H1 (cell line): ENCODE data around the gene CASQ1. TPM values are rescaled to one million over a fixed set of nuclear protein-coding genes. Genes with fewer than 3 reads are reported as not detected.

Experiments used
- CTCF ChIA-PET: fragments of 300-600 bp; sonication (Branson Sonifier 250); formaldehyde crosslinking; loops from one replicate; lab custom pipeline; 2021; ENCODE audit not compliant: partially characterized antibody; lab: Charles Lee
- POLR2A ChIA-PET: fragments of 300-600 bp; sonication (Branson Sonifier 250); formaldehyde crosslinking; loops from one replicate; lab custom pipeline; 2021; ENCODE audit warnings: inconsistent platforms; ENCODE audit not compliant: partially characterized antibody; lab: Charles Lee
- DNase-seq, 2 experiments: peaks; one replicate each; pipeline versions ENCODE4 v3.0.0 to v3.0.0-alpha.2; 2010 to 2022; ENCODE audit warnings: low spot score in 2 of 2, low read depth in 1 of 2, mixed read lengths in 1 of 2
- FAIRE-seq: peaks from 2 replicates; lab custom pipeline; 2011; peaks lifted over from hg19 to GRCh38; lab: Jason Lieb, UNC
- H2AFZ ChIP-seq: 2 replicates; pipeline ENCODE4 v1.8.1; 2012; ENCODE audit warnings: low read length, inconsistent platforms
- H2AK5ac ChIP-seq: 2 replicates; pipeline ENCODE4 v1.6.1; 2013; ENCODE audit warnings: low read depth, low read length
- H2BK120ac ChIP-seq: replicated peaks from 2 replicates; pipeline ENCODE3; 2013; ENCODE audit warnings: low read depth, low read length, inconsistent platforms
- H2BK12ac ChIP-seq: 2 replicates; pipeline ENCODE4 v1.6.1; 2013; ENCODE audit warnings: low read depth, low read length
- H2BK15ac ChIP-seq: 2 replicates; pipeline ENCODE4 v1.6.1; 2013; ENCODE audit warnings: low read length
- H2BK20ac ChIP-seq: 2 replicates; pipeline ENCODE4 v1.6.1; 2013; ENCODE audit warnings: low read length
- H2BK5ac ChIP-seq: 2 replicates; pipeline ENCODE4 v1.6.1; 2013; ENCODE audit warnings: low read depth, low read length
- H3K14ac ChIP-seq: 2 replicates; pipeline ENCODE4 v1.6.1; 2013; ENCODE audit warnings: inconsistent platforms; ENCODE audit not compliant: insufficient read length
- H3K18ac ChIP-seq: 2 replicates; pipeline ENCODE4 v1.6.1; 2013; ENCODE audit warnings: low read length; ENCODE audit errors: extremely low read depth
- H3K23ac ChIP-seq: 2 replicates; pipeline ENCODE4 v1.6.1; 2013; ENCODE audit warnings: inconsistent platforms; ENCODE audit not compliant: insufficient read length
- H3K23me2 ChIP-seq: 2 replicates; pipeline ENCODE4 v1.6.1; 2013; ENCODE audit warnings: low read depth, low read length
- H3K27ac ChIP-seq: 2 replicates; pipeline ENCODE4 v1.6.1; 2011; ENCODE audit warnings: low read depth, low read length, inconsistent platforms
- H3K27me3 ChIP-seq, 4 experiments: replicated peaks in 1 of 4; 1 replicate in 1 of 4; 2 replicates in 3 of 4; pipeline versions ENCODE4 v1.6.1 to v1.8.1; 2011 to 2013; ENCODE audit warnings: low read length in 3 of 4, mild to moderate bottlenecking in 3 of 4, inconsistent platforms in 2 of 4, mixed read lengths in 2 of 4, moderate library complexity in 1 of 4; ENCODE audit not compliant: control insufficient read depth in 3 of 4, insufficient read depth in 3 of 4; ENCODE audit errors: extremely low read depth in 1 of 4
- H3K36me3 ChIP-seq, 4 experiments: 2 replicates each; pipeline versions ENCODE4 v1.6.1 to v1.8.1; 2011 to 2013; ENCODE audit warnings: mild to moderate bottlenecking in 4 of 4, low read length in 3 of 4, moderate library complexity in 2 of 4, control low read depth in 1 of 4, inconsistent platforms in 1 of 4; ENCODE audit not compliant: insufficient read depth in 4 of 4, control insufficient read depth in 2 of 4
- H3K4ac ChIP-seq: replicated peaks from 2 replicates; pipeline ENCODE3; 2013; ENCODE audit warnings: low read length, low read depth, mixed read lengths, inconsistent platforms; ENCODE audit not compliant: insufficient read length
- H3K4me1 ChIP-seq, 4 experiments: replicated peaks in 1 of 4; 1 replicate in 1 of 4; 2 replicates in 3 of 4; pipeline versions ENCODE4 v1.6.1 to v1.8.1; 2011 to 2013; ENCODE audit warnings: low read length in 3 of 4, inconsistent platforms in 2 of 4, mixed read lengths in 1 of 4; ENCODE audit not compliant: insufficient read depth in 4 of 4, control insufficient read depth in 3 of 4
- H3K4me2 ChIP-seq, 2 experiments: 2 replicates each; pipeline versions ENCODE4 v1.6.1 to v1.8.1; 2011 to 2013; ENCODE audit warnings: low read depth in 2 of 2, low read length in 2 of 2, control low read depth in 1 of 2, inconsistent platforms in 1 of 2, mild to moderate bottlenecking in 1 of 2; ENCODE audit not compliant: insufficient read depth in 1 of 2
- H3K4me3 ChIP-seq, 4 experiments: fragments of 200-600, 300-600 bp in 1 of 4; sonication (generic), shearing (Covaris generic), sonication (Bioruptor Twin) in 1 of 4; 2 replicates each; pipeline versions ENCODE4 v1.5.1 to v1.8.1; 2011 to 2016; ENCODE audit warnings: low read length in 4 of 4, low read depth in 3 of 4, control low read depth in 2 of 4, inconsistent platforms in 2 of 4, mild to moderate bottlenecking in 2 of 4, mixed read lengths in 1 of 4, moderate library complexity in 1 of 4; ENCODE audit not compliant: insufficient read depth in 2 of 4; ENCODE audit errors: extremely low read depth in 1 of 4
- H3K56ac ChIP-seq: replicated peaks from 2 replicates; pipeline ENCODE3; 2013; ENCODE audit warnings: low read depth, mild to moderate bottlenecking, mixed read lengths, low read length, inconsistent platforms; ENCODE audit not compliant: insufficient read length
- H3K79me1 ChIP-seq: 2 replicates; pipeline ENCODE4 v1.6.1; 2013; ENCODE audit warnings: low read depth, low read length, control low read depth
- H3K79me2 ChIP-seq, 2 experiments: 2 replicates each; pipeline versions ENCODE4 v1.6.1 to v1.8.1; 2012 to 2013; ENCODE audit warnings: low read length in 2 of 2, mild to moderate bottlenecking in 2 of 2, inconsistent platforms in 1 of 2; ENCODE audit not compliant: insufficient read depth in 2 of 2, control insufficient read depth in 1 of 2
- H3K9ac ChIP-seq, 4 experiments: replicated peaks in 1 of 4; 1 replicate in 1 of 4; 2 replicates in 3 of 4; pipeline versions ENCODE4 v1.6.1 to v1.8.1; 2011 to 2013; ENCODE audit warnings: low read depth in 3 of 4, low read length in 3 of 4, control low read depth in 2 of 4, mild to moderate bottlenecking in 2 of 4, moderate library complexity in 2 of 4, inconsistent platforms in 1 of 4; ENCODE audit errors: extremely low read depth in 1 of 4
- H3K9me3 ChIP-seq, 2 experiments: 2 replicates each; pipeline versions ENCODE4 v1.6.1 to v1.8.1; 2012 to 2013; ENCODE audit warnings: mild to moderate bottlenecking in 2 of 2, moderate library complexity in 2 of 2, control low read depth in 1 of 2, inconsistent platforms in 1 of 2, low read depth in 1 of 2, low read length in 1 of 2, mixed read lengths in 1 of 2; ENCODE audit not compliant: insufficient read depth in 2 of 2
- H4K20me1 ChIP-seq, 2 experiments: replicated peaks in 1 of 2; 2 replicates each; pipeline versions ENCODE3 to v1.8.1; 2011 to 2013; ENCODE audit warnings: inconsistent platforms in 2 of 2, low read length in 2 of 2, mild to moderate bottlenecking in 1 of 2; ENCODE audit not compliant: insufficient read depth in 2 of 2, control insufficient read depth in 1 of 2
- H4K5ac ChIP-seq: 2 replicates; pipeline ENCODE4 v1.6.1; 2013; ENCODE audit warnings: low read length, low read depth, mixed read lengths, inconsistent platforms; ENCODE audit not compliant: insufficient read length
- H4K8ac ChIP-seq: 2 replicates; pipeline ENCODE4 v1.8.0; 2013; ENCODE audit warnings: mild to moderate bottlenecking, moderate library complexity, low read length, inconsistent platforms; ENCODE audit not compliant: insufficient read depth; ENCODE audit errors: extremely low read depth
- H4K91ac ChIP-seq: replicated peaks from 2 replicates; pipeline ENCODE3; 2013; ENCODE audit warnings: low read length, mixed read lengths, inconsistent platforms; ENCODE audit not compliant: insufficient read length
- BACH1 ChIP-seq: IDR thresholded peaks from 2 replicates; pipeline ENCODE4 v1.6.1; 2012; ENCODE audit warnings: low read length, improper control_type of control experiment
- CHD1 ChIP-seq: IDR thresholded peaks from 2 replicates; pipeline ENCODE4 v1.6.1; 2012; ENCODE audit warnings: low read depth, low read length, improper control_type of control experiment
- CHD2 ChIP-seq: IDR thresholded peaks from 2 replicates; pipeline ENCODE4 v1.6.1; 2012; ENCODE audit warnings: low read length, improper control_type of control experiment
- E2F6 ChIP-seq: IDR thresholded peaks from 2 replicates; pipeline ENCODE4 v1.6.1; 2012; ENCODE audit warnings: inconsistent platforms
- KDM1A ChIP-seq: fragments of 200-600, 300-600 bp; sonication (generic); IDR thresholded peaks from 2 replicates; pipeline ENCODE4 v1.7.1; 2016; ENCODE audit warnings: mild to moderate bottlenecking, low read length, borderline replicate concordance
- MAFK ChIP-seq: IDR thresholded peaks from 2 replicates; pipeline ENCODE4 v1.6.1; 2012; ENCODE audit warnings: low read depth, mild to moderate bottlenecking, improper control_type of control experiment, low read length
- NANOG ChIP-seq: IDR thresholded peaks from 2 replicates; pipeline ENCODE4 v1.6.1; 2011; ENCODE audit warnings: low read length, low read depth, mild to moderate bottlenecking, inconsistent platforms; ENCODE audit not compliant: insufficient read depth, poor library complexity, severe bottlenecking
- RNF2 ChIP-seq: fragments of 200-900, 300-1000 bp; sonication (generic); IDR thresholded peaks from 2 replicates; pipeline ENCODE4 v1.7.1; 2016; ENCODE audit warnings: borderline replicate concordance, low read depth, mild to moderate bottlenecking, antibody characterized with exemption, low read length; ENCODE audit not compliant: poor library complexity, severe bottlenecking; ENCODE audit errors: missing control alignments
- SP1 ChIP-seq: IDR thresholded peaks from 2 replicates; pipeline ENCODE4 v1.6.1; 2011; ENCODE audit warnings: low read depth, low read length
- SP2 ChIP-seq: IDR thresholded peaks from 2 replicates; pipeline ENCODE4 v1.6.1; 2012; ENCODE audit warnings: mild to moderate bottlenecking, low read length, inconsistent platforms
- SUZ12 ChIP-seq: fragments of 200-600 bp; sonication (generic); IDR thresholded peaks from 2 replicates; pipeline ENCODE4 v1.6.1; 2012; ENCODE audit warnings: mild to moderate bottlenecking, inconsistent platforms, low read length, moderate library complexity, mixed read lengths
- TAF1 ChIP-seq: IDR thresholded peaks from 2 replicates; pipeline ENCODE4 v1.6.1; 2011; ENCODE audit warnings: mild to moderate bottlenecking, low read depth, low read length
- WGBS, 2 experiments: shearing (Covaris generic) in 1 of 2; methylation state at CpG; one replicate each; pipeline versions ENCODE4 v1.1.6 to v1.1.7; 2013 to 2015; ENCODE audit warnings: low lambda C conversion rate in 2 of 2, mixed read lengths in 2 of 2, inconsistent platforms in 1 of 2, low coverage in 1 of 2, missing lambda C conversion rate in 1 of 2; ENCODE audit not compliant: insufficient replicate concordance in 2 of 2, insufficient coverage in 1 of 2, insufficient read length in 1 of 2; ENCODE audit errors: extremely low coverage in 1 of 2, missing lambda C conversion rate in 1 of 2; 5-methylcytosine and 5-hydroxymethylcytosine counted together
- polyA plus RNA-seq, 7 experiments: library from polyadenylated mRNA; depleted of rRNA in 3 of 7; stranded (reverse) in 5 of 7; unstranded in 2 of 7; fragments of >200 nt in 5 of 7; fragments of 200-250 nt in 2 of 7; gene quantifications; 1 replicate in 5 of 7; 2 replicates in 1 of 7; 4 replicates in 1 of 7; pipeline versions ENCODE4 v1.2.1 to v1.2.3, GENCODE V29; 2011 to 2013; ENCODE audit warnings: missing spikeins in 2 of 7, mixed read lengths in 2 of 7
- total RNA-seq: library from RNA; stranded (reverse); fragmentation: NEBNext Ultra II Directional; extraction: Animal tissue kit (Norgen Biotek cat#: 25700); gene quantifications from 2 replicates; pipeline ENCODE4 v1.2.1, GENCODE V29; 2021

CASQ1 gene
- total and polyA plus RNA-seq, 2 of the 8 experiments (the other 6 are each of a cell fraction or from before 2014, with no cell fraction given), result 0.80 to 1.3 TPM

- Histone ChIP-seq H3K36me3 (no peaks in the 10 kb centered on the region), H2BK5ac (no peak overlapping the region), H3K4me2 (no peak overlapping the region), H3K4ac (no peak overlapping the region), H4K91ac (no peak overlapping the region), H3K9ac (no peak overlapping the region), H2BK20ac (no peak overlapping the region), H3K56ac (no peak overlapping the region), H2BK12ac (no peak overlapping the region), H3K79me1 (no peaks in the 10 kb centered on the region), H2BK120ac (no peak overlapping the region), H3K79me2 (no peaks in the 10 kb centered on the region), H2AK5ac (no peak overlapping the region), H3K4me1 (peaks cover 0 to 2% (median 0%) of the 10 kb centered on the region in 4 experiments; a peak in 2 of 7 replicates), H4K8ac (no peak overlapping the region), H4K20me1 (no peaks in the 10 kb centered on the region), H3K27ac (no peak overlapping the region), H3K23me2 (no peaks in the 10 kb centered on the region), H4K5ac (no peak overlapping the region), H2AFZ (no peak overlapping the region), H3K23ac (no peak overlapping the region), H3K4me3 (no peak overlapping the region), H3K18ac (no peak overlapping the region), H3K9me3 (no peaks in the 10 kb centered on the region), H2BK15ac (no peak overlapping the region), H3K14ac (no peak overlapping the region), H3K27me3 (no peaks in the 10 kb centered on the region; a peak in 1 of 7 replicates)
- FAIRE-seq, result no peak
- DNase-seq, result no peak
- ChIA-PET POLR2A (interaction anchor here (1.2 to 1.4 kb wide), 2 partner anchors 11 to 19 kb away, joined by 4 to 6 read pairs; no protein-coding TSS in a partner anchor), CTCF (interaction anchor here (0.6 to 18.4 kb wide), 8 partner anchors 11 to 134 kb away, joined by 3 to 257 read pairs (median 10); partner anchors contain the start of genes CASQ1 and PEA15)
- 85% methylated on average over 3 of the region's 3 CpGs; no CpG with 5 or more reads in 1 of the 2 experiments for WGBS, 2 experiments
- TF ChIP-seq CHD1, result no peak
- TF ChIP-seq KDM1A, result no peak
- no peak for TF ChIP-seq NANOG
- TF ChIP-seq SP1, result no peak
- TF ChIP-seq RNF2, result no peak
- TF ChIP-seq MAFK, result no peak
- no peak for TF ChIP-seq SP2
- no peak for TF ChIP-seq TAF1
- no peak for TF ChIP-seq SUZ12
- no peak for TF ChIP-seq E2F6
- no peak for TF ChIP-seq BACH1
- TF ChIP-seq CHD2, result no peak
These were observed 32.3 kb upstream of the CASQ1 start for GRCh38 chr1:160158031-160158430.
